ENCODE data around the gene MAGEF1. TPM values are rescaled to one million over a fixed set of nuclear protein-coding genes. Genes with fewer than 3 reads are reported as not detected.

Gene MAGEF1
- total and polyA plus RNA-seq, 8 donors, result 10.4 to 34.0 (median 16.7) TPM

DNA sequence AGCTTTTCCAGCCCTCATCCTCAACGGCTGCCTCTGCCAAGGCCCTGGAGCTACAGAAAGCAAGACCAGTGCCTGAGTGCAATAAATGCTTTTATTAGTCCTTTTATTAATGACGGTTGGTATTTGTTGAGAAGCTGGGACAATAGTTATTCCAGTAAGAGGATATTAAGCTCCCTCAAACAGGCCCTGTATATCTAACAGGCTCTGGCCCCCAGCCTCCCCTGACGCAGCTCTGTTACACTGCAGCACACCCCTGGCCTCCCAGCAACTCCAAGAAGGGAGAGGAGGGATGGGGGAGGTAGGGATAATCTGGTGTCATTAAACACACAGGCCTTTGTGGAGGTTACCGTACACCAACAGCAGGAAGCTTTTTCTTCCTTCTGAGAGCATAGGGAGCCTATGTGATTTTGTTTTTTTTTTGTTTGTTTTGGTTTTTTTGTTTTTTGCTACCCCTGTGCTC lies 30.8 kb upstream of the MAGEF1 start:
- 66 to 68% methylated on average over 4 of the region's 4 CpGs for WGBS, 2 donors
- Histone ChIP-seq H3K9me3 (no peaks in the 10 kb centered on the region), H3K27ac (no peak overlapping the region), H3K4me3 (no peak overlapping the region), H3K27me3 (no peaks in the 10 kb centered on the region), H3K4me1 (peaks cover 0 to 8% (median 0%) of the 10 kb centered on the region in 3 donors), H3K36me3 (no peaks in the 10 kb centered on the region)
- intact Hi-C loops (cut with DNase I), result no loop called here
- ATAC-seq (no peak), FAIRE-seq (no peak), DNase-seq (peak in 1 of 6 donors; percentile 1)
- no peak for TF ChIP-seq CTCF (IDR thresholded peaks at IDR 0.05)

DNA sequence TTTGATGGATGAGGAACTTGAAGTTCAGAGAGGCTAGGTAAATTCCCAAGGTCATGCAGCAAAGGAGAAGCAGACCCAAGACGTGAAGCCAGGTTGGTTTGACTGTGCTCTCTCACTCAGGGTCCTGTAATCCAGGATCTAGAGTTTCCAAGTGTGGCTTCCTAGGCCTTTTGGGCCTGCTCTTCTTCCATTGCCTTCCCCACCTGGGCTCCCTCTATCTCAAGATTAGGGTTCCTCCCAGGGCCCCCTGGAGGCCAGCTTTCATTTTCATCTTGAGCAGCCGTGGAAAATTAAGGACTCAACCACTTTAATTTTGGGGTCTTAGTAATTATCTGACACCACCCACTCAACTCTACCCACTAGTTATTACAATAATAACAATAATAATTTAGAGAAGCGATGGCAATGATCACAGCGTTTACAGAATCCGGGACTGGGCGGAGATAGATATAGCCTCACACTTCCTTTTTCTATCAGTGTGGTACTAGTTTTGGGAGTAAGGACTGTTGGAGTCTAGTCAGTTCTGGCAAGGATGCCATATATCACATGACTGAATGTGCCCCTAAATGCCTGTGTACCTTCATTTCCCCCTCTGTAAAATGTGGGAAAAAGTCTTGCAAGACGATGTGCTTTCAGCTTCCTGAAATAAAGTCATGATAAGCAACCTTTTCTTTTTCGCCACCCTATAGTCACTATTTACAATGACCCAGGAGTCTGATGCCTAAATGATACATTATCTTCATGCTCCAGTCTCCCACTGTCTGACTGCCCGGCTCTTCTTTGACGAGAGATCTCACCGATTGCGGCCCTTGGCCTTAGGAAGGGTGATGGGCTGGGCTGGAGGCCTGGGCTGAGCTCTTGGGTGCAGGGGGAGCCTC lies 30.2 kb upstream of the MAGEF1 start:
- no peaks in the 10 kb centered on the region for H3K9me3 ChIP-seq
- H3K27me3 ChIP-seq, result no peaks in the 10 kb centered on the region
- no peak for TF ChIP-seq CTCF (IDR thresholded peaks at IDR 0.05)
- no peak overlapping the region for H3K27ac ChIP-seq
- intact Hi-C loops (cut with DNase I), result no loop called here
- 84 to 87% methylated on average over 12 of the region's 12 CpGs for WGBS, 2 donors
- peaks cover 0 to 8% (median 0%) of the 10 kb centered on the region in 3 donors for H3K4me1 ChIP-seq
- DNase-seq (peak in 2 of 6 donors; percentile 1 to 2), ATAC-seq (no peak), FAIRE-seq (no peak)
- no peaks in the 10 kb centered on the region for H3K36me3 ChIP-seq
- H3K4me3 ChIP-seq, result no peak overlapping the region

DNA sequence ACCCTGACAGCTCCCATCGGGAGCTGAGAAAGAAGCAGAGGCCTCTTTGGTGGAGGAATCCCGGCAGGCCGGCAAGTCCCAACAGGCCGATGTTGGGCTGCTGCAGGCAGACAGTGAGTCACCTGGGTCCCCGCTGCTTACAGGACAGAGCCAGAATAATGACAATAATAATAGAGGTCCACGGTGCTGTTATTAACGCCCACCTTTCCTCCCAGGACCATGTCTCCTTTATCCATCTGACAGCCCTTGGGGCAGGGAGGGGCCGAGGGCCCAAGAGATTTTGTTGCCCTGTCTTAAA lies 29.3 kb upstream of the MAGEF1 start:
- no peaks in the 10 kb centered on the region for H3K9me3 ChIP-seq
- no peaks in the 10 kb centered on the region for H3K36me3 ChIP-seq
- H3K4me3 ChIP-seq, result no peak overlapping the region
- 93% methylated on average over 8 of the region's 8 CpGs for WGBS, 2 donors
- no peak for TF ChIP-seq CTCF (IDR thresholded peaks at IDR 0.05)
- H3K27ac ChIP-seq, result no peak overlapping the region
- ATAC-seq, result no peak
- peaks cover 0 to 8% (median 0%) of the 10 kb centered on the region in 3 donors for H3K4me1 ChIP-seq
- FAIRE-seq, result no peak
- intact Hi-C loops (cut with DNase I), result no loop called here
- H3K27me3 ChIP-seq, result no peaks in the 10 kb centered on the region
- peak in 1 of 6 donors; percentile 5 for DNase-seq

DNA sequence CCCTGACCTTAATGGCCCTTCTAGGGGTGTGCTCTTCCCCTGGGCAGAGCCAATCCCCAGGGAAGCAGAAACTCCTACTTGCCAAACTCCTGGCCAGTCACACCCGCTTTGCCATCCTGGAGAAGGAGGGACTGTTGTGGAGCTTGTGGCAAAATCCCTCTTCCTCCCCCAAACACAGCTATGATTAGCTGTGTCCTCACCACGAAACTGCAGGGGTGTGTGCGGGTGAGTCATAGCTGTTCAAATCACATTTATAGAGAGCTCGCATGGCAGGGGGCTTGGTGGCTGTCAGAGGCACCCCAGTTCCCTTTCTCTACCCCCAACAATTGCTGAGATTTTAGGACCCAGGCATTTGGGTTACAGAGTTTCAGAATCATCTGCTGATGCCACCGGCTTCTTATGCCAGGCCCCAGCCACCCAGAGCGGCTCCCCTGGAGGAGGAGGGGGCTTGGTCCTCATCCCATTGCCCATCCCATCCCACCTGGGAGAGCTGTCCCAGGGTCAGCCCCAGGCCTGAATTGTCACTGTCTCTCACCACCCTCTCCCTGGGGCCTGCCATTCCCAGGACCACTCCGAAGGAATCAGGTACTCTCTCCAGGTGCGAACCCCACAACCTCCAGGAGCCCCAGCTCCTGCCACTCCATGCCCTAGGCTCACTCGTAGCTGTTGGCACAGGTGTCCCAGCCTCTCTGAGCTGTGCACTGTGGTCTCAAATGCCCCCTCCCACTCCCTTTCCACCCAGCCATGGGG lies 28.8 kb upstream of the MAGEF1 start:
- intact Hi-C loops (cut with DNase I), result no loop called here
- FAIRE-seq, result no peak

More for the DNA sequence above, 28.8 kb upstream of the MAGEF1 start:
- TF ChIP-seq CTCF (IDR thresholded peaks at IDR 0.05), result no peak
- no peak for ATAC-seq
- 92 to 94% methylated on average over 9 of the region's 9 CpGs for WGBS, 2 donors
- Histone ChIP-seq H3K27ac (no peak overlapping the region), H3K36me3 (no peaks in the 10 kb centered on the region), H3K27me3 (no peaks in the 10 kb centered on the region), H3K4me1 (peaks cover 0 to 7% (median 0%) of the 10 kb centered on the region in 3 donors), H3K4me3 (no peak overlapping the region), H3K9me3 (no peaks in the 10 kb centered on the region)
- DNase-seq, result peak in 2 of 6 donors; percentile 5 to 26

Data from pancreas (tissue), 10 donors.